ENCODE measurements around the gene CLEC6A. TPM values are rescaled to one million over a fixed set of nuclear protein-coding genes. Genes with fewer than 3 reads are reported as not detected.
"Not testable (repeated sequence)": the region's sequence is repeated elsewhere in the genome, so short reads cannot be mapped to it uniquely, and the experiment has no call there.

Gene CLEC6A
- polyA plus RNA-seq, 4 donors = 0.08 to 0.18 (median 0.11) TPM

- no peak for DNase-seq (ENCODE audit: low read depth in 4 of 4, low spot score in 3 of 4)
Observed at GRCh38 chr12:8493084-8493483, 37.3 kb downstream of the CLEC6A start.

GRCh38 chr12:8495671-8496070, 39.9 kb downstream of the CLEC6A start:
- DNase-seq (ENCODE audit: low read depth in 4 of 4, low spot score in 3 of 4) = not testable (repeated sequence)

- DNase-seq (ENCODE audit: low read depth in 4 of 4, low spot score in 3 of 4) = not testable (repeated sequence)
Observed at GRCh38 chr12:8496074-8496473, 40.3 kb downstream of the CLEC6A start.

GRCh38 chr12:8499616-8500015, 43.9 kb downstream of the CLEC6A start:
- DNase-seq (ENCODE audit: low read depth in 4 of 4, low spot score in 3 of 4) = no peak

- no peak for DNase-seq (ENCODE audit: low read depth in 4 of 4, low spot score in 3 of 4)
Observed at GRCh38 chr12:8501720-8502119, 46.0 kb downstream of the CLEC6A start.

- no peak for DNase-seq (ENCODE audit: low read depth in 4 of 4, low spot score in 3 of 4)
Observed at GRCh38 chr12:8504351-8504750, 48.6 kb downstream of the CLEC6A start.

GRCh38 chr12:8507596-8507995, 51.8 kb downstream of the CLEC6A start:
- DNase-seq (ENCODE audit: low read depth in 4 of 4, low spot score in 3 of 4) = no peak

GRCh38 chr12:8508223-8508622, 52.5 kb downstream of the CLEC6A start:
- no peak for DNase-seq (ENCODE audit: low read depth in 4 of 4, low spot score in 3 of 4)

GRCh38 chr12:8508910-8509841, 53.4 kb downstream of the CLEC6A start:
- no peak for DNase-seq (ENCODE audit: low read depth in 4 of 4, low spot score in 3 of 4)

- DNase-seq (ENCODE audit: low read depth in 4 of 4, low spot score in 3 of 4) = no peak
Observed at GRCh38 chr12:8513256-8513655, 57.5 kb downstream of the CLEC6A start, which contains the start of gene CLEC4D. Gene CLEC4D (plus strand): TSS chr12:8513503. CDS start chr12:8513733, 230 bp downstream.

- no peak for DNase-seq (ENCODE audit: low read depth in 4 of 4, low spot score in 3 of 4)
Observed at GRCh38 chr12:8517971-8518370, 62.2 kb downstream of the CLEC6A start.

GRCh38 chr12:8519171-8519570, 63.4 kb downstream of the CLEC6A start:
- DNase-seq (ENCODE audit: low read depth in 4 of 4, low spot score in 3 of 4) = no peak

GRCh38 chr12:8527250-8528130, 71.7 kb downstream of the CLEC6A start:
- no peak for DNase-seq (ENCODE audit: low read depth in 4 of 4, low spot score in 3 of 4)

Other genes starting within 250 kb of the CLEC6A start
- gene FAM90A1, start 228.3 kb upstream of the CLEC6A start, polyA plus RNA-seq (ENCODE audit: insufficient read length in 4 of 4) = 1 to 10 TPM; 1.1 to 1.7 (median 1.3) TPM
- under 1 TPM; 0.29 to 0.37 (median 0.32) TPM for gene CLEC4D, start 57.5 kb downstream of the CLEC6A start, polyA plus RNA-seq (ENCODE audit: insufficient read length in 4 of 4)
- 1 to 10 TPM; 1.4 to 3.2 (median 2.0) TPM for gene CLEC4E, start 84.9 kb downstream of the CLEC6A start, polyA plus RNA-seq (ENCODE audit: insufficient read length in 4 of 4)
- under 1 TPM; 0.49 to 0.55 (median 0.53) TPM for gene AICDA, start 156.9 kb downstream of the CLEC6A start, polyA plus RNA-seq (ENCODE audit: insufficient read length in 4 of 4)
- gene MFAP5, start 206.9 kb downstream of the CLEC6A start, polyA plus RNA-seq (ENCODE audit: insufficient read length in 4 of 4) = 10 to 100 TPM in 1 of 4 donors, 1 to 10 TPM in 2, under 1 TPM in 1; 0.79 to 13.5 (median 2.4) TPM
- 100 to 1,000 TPM in 3 of 4 donors, 10 to 100 TPM in 1; 85.4 to 106 (median 104) TPM for gene RIMKLB, start 242.0 kb downstream of the CLEC6A start, polyA plus RNA-seq (ENCODE audit: insufficient read length in 4 of 4)